ENCODE results near the gene SAMHD1. TPM values are rescaled to one million over a fixed set of nuclear protein-coding genes. Genes with fewer than 3 reads are reported as not detected.

Gene SAMHD1
- total RNA-seq, result 62.1 and 88.6 TPM in 2 replicates

DNA sequence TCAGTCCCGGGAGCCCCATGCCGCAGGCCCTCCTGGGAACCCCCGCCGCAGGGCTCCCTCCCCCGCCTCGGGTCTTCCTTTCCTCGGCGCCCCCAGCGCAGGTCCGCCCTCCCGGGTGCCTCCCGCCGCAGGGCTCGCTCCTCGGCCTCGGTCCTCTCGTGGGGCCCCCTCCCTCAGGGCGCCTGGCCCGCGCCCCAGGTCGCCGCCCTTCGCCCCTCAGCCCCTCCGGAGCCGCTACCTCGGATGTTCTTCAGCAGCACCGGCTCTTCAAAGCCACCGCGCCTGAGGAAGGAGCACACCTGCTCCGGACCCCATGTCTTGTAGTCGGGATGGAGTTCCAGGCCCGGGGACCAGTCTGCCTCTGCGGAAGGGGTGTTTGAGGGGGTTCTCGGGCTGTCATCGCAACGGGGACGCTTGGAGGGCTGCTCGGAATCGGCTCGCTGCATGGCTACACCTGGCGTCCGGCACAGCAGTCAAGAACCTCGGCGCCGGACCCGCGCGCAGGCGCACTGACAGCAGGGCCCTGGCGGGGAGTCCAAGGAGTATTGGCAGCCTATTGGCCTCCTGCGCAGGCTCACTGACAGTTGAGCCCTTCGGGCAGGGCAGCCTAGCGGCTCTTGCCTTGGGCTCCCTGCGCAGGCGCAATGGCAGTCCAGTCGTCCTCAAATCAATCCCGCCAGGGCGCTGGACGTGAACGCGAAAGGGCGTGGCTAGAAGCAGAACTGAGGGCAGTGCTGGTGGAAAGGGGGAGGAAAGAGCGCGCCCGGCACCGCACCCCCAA, at the start of gene SAMHD1:
Gene SAMHD1, minus strand, starts transcription at position 511 of the 781 bp plus-strand sequence. Its CDS starts 65 bp downstream, at position 446.

DNA sequence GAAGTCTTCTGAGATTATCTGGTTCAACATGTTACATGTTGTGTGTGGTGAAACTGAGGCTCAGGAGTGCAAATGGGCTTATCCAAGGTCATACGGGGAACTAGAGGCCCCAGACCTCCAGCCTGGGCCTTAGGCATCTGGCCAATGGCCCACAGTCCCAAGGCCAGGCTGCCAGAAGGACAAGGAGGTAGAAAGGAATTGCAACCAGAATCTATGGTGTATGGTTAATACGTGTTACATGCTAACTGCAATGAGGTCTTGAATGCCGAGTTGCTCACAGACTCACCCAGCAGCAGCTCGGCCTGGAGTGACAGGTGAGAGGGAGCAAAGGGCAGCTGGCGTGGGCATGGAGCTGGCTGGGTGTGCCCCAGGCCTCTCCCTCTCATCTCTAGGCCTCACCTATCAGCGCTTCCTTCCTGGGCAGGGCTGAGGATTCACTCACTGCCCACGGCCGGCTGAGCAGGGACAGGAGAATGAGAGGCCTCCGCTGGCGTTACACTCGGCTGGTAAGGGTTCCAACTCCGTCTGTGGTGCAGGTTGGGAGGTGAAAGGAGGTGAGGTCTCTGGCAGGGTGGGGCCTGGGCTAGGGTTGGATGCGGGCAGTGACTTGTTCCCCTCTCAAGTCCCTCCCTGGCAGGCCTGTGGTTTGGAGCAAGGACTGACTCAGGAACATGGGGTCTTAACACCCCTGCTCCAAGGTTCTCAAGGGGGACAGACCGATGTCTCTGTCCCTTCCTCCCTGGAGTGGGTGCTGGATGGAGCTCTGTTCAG, 75.6 kb downstream of the SAMHD1 start, which contains the start of gene TLDC2:
Gene TLDC2, plus strand, starts transcription at position 437 of the 771 bp plus-strand sequence. Its CDS starts 37 bp downstream, at position 474.

Other genes with a start within 250 kb of the SAMHD1 start
- 12.4 and 15.6 TPM in 2 replicates for gene NDRG3, start 205.6 kb downstream of the SAMHD1 start, total RNA-seq
- gene DSN1, start 177.9 kb downstream of the SAMHD1 start, total RNA-seq, result 2.9 and 8.9 TPM in 2 replicates
- gene TLDC2, start 75.6 kb downstream of the SAMHD1 start, total RNA-seq, result not detected in 2 replicates
- gene RBL1, start 144.3 kb upstream of the SAMHD1 start, total RNA-seq, result 1.4 and 5.4 TPM in 2 replicates
- gene RPN2, start 227.6 kb upstream of the SAMHD1 start, total RNA-seq, result 180 and 255 TPM in 2 replicates
- gene MROH8, start 227.8 kb upstream of the SAMHD1 start, total RNA-seq, result 1.5 and 2.6 TPM in 2 replicates